ELF-1 (cell line): ENCODE measurements around the gene PHACTR3.

ENCODE experiments used
- DNase-seq: peaks from one replicate; pipeline ENCODE4 v3.0.0-alpha.2; 2016; ENCODE audit warnings: low read depth, low spot score

The PHACTR3 gene

GRCh38 chr20:59574308-59574707 is 30.0 kb upstream of the PHACTR3 start:
- no peak for DNase-seq

- no peak for DNase-seq
Observed at GRCh38 chr20:59575216-59575615, 29.1 kb upstream of the PHACTR3 start.

- DNase-seq = no peak
Observed at GRCh38 chr20:59575653-59576052, 28.7 kb upstream of the PHACTR3 start.

- DNase-seq = no peak
Observed at GRCh38 chr20:59576216-59576953, 28.0 kb upstream of the PHACTR3 start.

GRCh38 chr20:59577037-59577808 is 27.1 kb upstream of the PHACTR3 start:
- DNase-seq = no peak

- no peak for DNase-seq
Observed at GRCh38 chr20:59577809-59578435, 26.4 kb upstream of the PHACTR3 start.

- no peak for DNase-seq
Observed at GRCh38 chr20:59578436-59579403, 25.6 kb upstream of the PHACTR3 start.

- DNase-seq = no peak
Observed at GRCh38 chr20:59579404-59580145, 24.8 kb upstream of the PHACTR3 start.

GRCh38 chr20:59580146-59580946 is 24.0 kb upstream of the PHACTR3 start:
- no peak for DNase-seq

- DNase-seq = no peak
Observed at GRCh38 chr20:59580991-59581401, 23.3 kb upstream of the PHACTR3 start.

GRCh38 chr20:59581993-59582679 is 22.2 kb upstream of the PHACTR3 start:
- DNase-seq = no peak

GRCh38 chr20:59583428-59584277 is 20.7 kb upstream of the PHACTR3 start:
- no peak for DNase-seq

- no peak for DNase-seq
Observed at GRCh38 chr20:59584278-59584925, 19.9 kb upstream of the PHACTR3 start.

- DNase-seq = no peak
Observed at GRCh38 chr20:59585714-59586409, 18.5 kb upstream of the PHACTR3 start.

GRCh38 chr20:59586613-59587012 is 17.7 kb upstream of the PHACTR3 start:
- DNase-seq = no peak

GRCh38 chr20:59587570-59587969 is 16.8 kb upstream of the PHACTR3 start:
- DNase-seq = no peak

- DNase-seq = no peak
Observed at GRCh38 chr20:59588236-59588855, 16.0 kb upstream of the PHACTR3 start.
